GM21526 (cell line): ENCODE data around the gene CRHBP.
"Not testable (repeated sequence)": the region's sequence is repeated elsewhere in the genome, so short reads cannot be mapped to it uniquely, and the experiment has no call there.

ENCODE experiments used
- ATAC-seq: cut with Tn5 transposase; IDR thresholded peaks from one replicate; pipeline ENCODE4 v1.9.1; 2021; ENCODE audit warnings: moderate library complexity; ENCODE audit not compliant: unreplicated experiment, low FRiP score

Gene CRHBP

GRCh38 chr5:76956033-76956432, 3.2 kb downstream of the CRHBP start:
- no peak for ATAC-seq

GRCh38 chr5:76958991-76959767, 6.3 kb downstream of the CRHBP start:
- no peak for ATAC-seq

- ATAC-seq, result no peak
Measured at GRCh38 chr5:76960004-76960625, 7.3 kb downstream of the CRHBP start.

- no peak for ATAC-seq
Measured at GRCh38 chr5:76964060-76964459, 11.2 kb downstream of the CRHBP start.

GRCh38 chr5:76971511-76971910, 18.7 kb downstream of the CRHBP start:
- no peak for ATAC-seq

- ATAC-seq, result no peak
Measured at GRCh38 chr5:76972689-76973088, 19.8 kb downstream of the CRHBP start.

- no peak for ATAC-seq
Measured at GRCh38 chr5:76974785-76975184, 21.9 kb downstream of the CRHBP start.

GRCh38 chr5:76978869-76979268, 26.0 kb downstream of the CRHBP start:
- no peak for ATAC-seq

- no peak for ATAC-seq
Measured at GRCh38 chr5:76980518-76981144, 27.8 kb downstream of the CRHBP start.

GRCh38 chr5:76982450-76982849, 29.6 kb downstream of the CRHBP start:
- no peak for ATAC-seq

GRCh38 chr5:76983468-76983867, 30.6 kb downstream of the CRHBP start:
- no peak for ATAC-seq

GRCh38 chr5:76986825-76987526, 34.1 kb downstream of the CRHBP start:
- ATAC-seq, result no peak

GRCh38 chr5:76990899-76991459, 38.1 kb downstream of the CRHBP start:
- no peak for ATAC-seq

- not testable (repeated sequence) for ATAC-seq
Measured at GRCh38 chr5:76993436-76993835, 40.6 kb downstream of the CRHBP start.

- no peak for ATAC-seq
Measured at GRCh38 chr5:76994337-76994736, 41.5 kb downstream of the CRHBP start.

GRCh38 chr5:76998251-76998650, 45.4 kb downstream of the CRHBP start:
- ATAC-seq, result not testable (repeated sequence)

GRCh38 chr5:76999451-76999850, 46.6 kb downstream of the CRHBP start:
- no peak for ATAC-seq

GRCh38 chr5:77003246-77003645, 50.4 kb downstream of the CRHBP start:
- no peak for ATAC-seq

GRCh38 chr5:77006124-77006523, 53.3 kb downstream of the CRHBP start:
- ATAC-seq, result no peak

- no peak for ATAC-seq
Measured at GRCh38 chr5:77008413-77008812, 55.6 kb downstream of the CRHBP start.

GRCh38 chr5:77010243-77010642, 57.4 kb downstream of the CRHBP start:
- no peak for ATAC-seq
